WTC11 (cell line): ENCODE data around the gene RUSF1. TPM values are rescaled to one million over a fixed set of nuclear protein-coding genes. Genes with fewer than 3 reads are reported as not detected.
"Not testable (repeated sequence)": the region's sequence is repeated elsewhere in the genome, so short reads cannot be mapped to it uniquely, and the experiment has no call there.

Source experiments
- ATAC-seq: fragments of 200-7000 bp; cut with Tn5 transposase; 2 replicates; pipeline ENCODE4 v1.10.0; 2021; ENCODE audit warnings: mild to moderate bottlenecking, moderate library complexity
- CTCF ChIA-PET: fragments of 300-600 bp; sonication (Branson Sonifier 250); formaldehyde crosslinking; loops from one replicate; lab custom pipeline; 2021; ENCODE audit warnings: antibody characterized with exemption; lab: Charles Lee
- POLR2A ChIA-PET: fragments of 350-600 bp; sonication (Branson Sonifier 250); formaldehyde crosslinking; loops from one replicate; lab custom pipeline; 2021; ENCODE audit warnings: antibody characterized with exemption; lab: Charles Lee
- DNase-seq: peaks from one replicate; pipeline ENCODE4 v3.0.0; 2021; ENCODE audit warnings: low spot score
- H3K27ac Mint-ChIP-seq: 2 replicates; pipeline ENCODE4 v1.8.0; 2021; ENCODE audit warnings: mixed read lengths
- H3K27me3 Mint-ChIP-seq: 2 replicates; pipeline ENCODE4 v1.8.0; 2021; ENCODE audit warnings: low read depth, mild to moderate bottlenecking, moderate library complexity, mixed read lengths
- H3K36me3 Mint-ChIP-seq: 2 replicates; pipeline ENCODE4 v1.8.0; 2021; ENCODE audit warnings: mixed read lengths
- H3K4me1 Mint-ChIP-seq: 2 replicates; pipeline ENCODE4 v1.8.0; 2022; ENCODE audit warnings: mixed read lengths
- H3K4me3 Mint-ChIP-seq: 2 replicates; pipeline ENCODE4 v1.8.0; 2021; ENCODE audit warnings: mild to moderate bottlenecking, moderate library complexity, mixed read lengths
- H3K9me3 Mint-ChIP-seq: 2 replicates; pipeline ENCODE4 v1.8.0; 2021; ENCODE audit warnings: mixed read lengths
- FOXJ3 ChIP-seq: sonication (generic); formaldehyde crosslinking; IDR thresholded peaks from 2 replicates; pipeline ENCODE4 v1.9.0; 2021; ENCODE audit warnings: missing genetic modification reagents, mild to moderate bottlenecking, borderline replicate concordance
- GTF2I ChIP-seq: fragments of 250-450 bp; sonication (Bioruptor Pico); conservative IDR thresholded peaks from 2 replicates; pipeline ENCODE4 v1.4.0; 2021; ENCODE audit warnings: mild to moderate bottlenecking
- IRF1 ChIP-seq: sonication (generic); formaldehyde crosslinking; IDR thresholded peaks from 2 replicates; pipeline ENCODE4 v1.8.0; 2023; ENCODE audit warnings: missing genetic modification reagents
- JAZF1 ChIP-seq: fragments of 250-450 bp; sonication (Bioruptor Pico); IDR thresholded peaks from 2 replicates; pipeline ENCODE4 v1.9.0; 2021; ENCODE audit warnings: moderate library complexity, mild to moderate bottlenecking, inconsistent platforms
- MYBL2 ChIP-seq: sonication (generic); formaldehyde crosslinking; IDR thresholded peaks from 2 replicates; pipeline ENCODE4 v1.8.1; 2023; ENCODE audit warnings: mild to moderate bottlenecking, moderate library complexity, missing genetic modification reagents
- PREB ChIP-seq: sonication (generic); formaldehyde crosslinking; IDR thresholded peaks from 2 replicates; pipeline ENCODE4 v1.8.1; 2022; ENCODE audit warnings: mild to moderate bottlenecking, missing genetic modification reagents, moderate library complexity, borderline replicate concordance
- SP1 ChIP-seq: sonication (generic); formaldehyde crosslinking; conservative IDR thresholded peaks from 2 replicates; pipeline ENCODE4 v1.8.1; 2022; ENCODE audit warnings: missing genetic modification reagents
- ZNF232 ChIP-seq: sonication (generic); formaldehyde crosslinking; IDR thresholded peaks from 2 replicates; pipeline ENCODE4 v1.8.0; 2022; ENCODE audit warnings: mild to moderate bottlenecking, missing genetic modification reagents
- ZNF396 ChIP-seq: fragments of 250-450 bp; sonication (Bioruptor Pico); IDR thresholded peaks from 2 replicates; pipeline ENCODE4 v1.8.0; 2021; ENCODE audit warnings: mild to moderate bottlenecking, moderate library complexity, borderline replicate concordance
- ZNF423 ChIP-seq: fragments of 250-450 bp; sonication (Bioruptor Pico); IDR thresholded peaks from 2 replicates; pipeline ENCODE4 v2.1.2; 2022; ENCODE audit warnings: mild to moderate bottlenecking, moderate library complexity
- total RNA-seq: library from RNA; stranded (reverse); gene quantifications from 3 replicates; pipeline ENCODE4 v1.2.3, GENCODE V29; 2021
- TF ChIP-seq, protein P1 (sequence below): sonication (generic); formaldehyde crosslinking; IDR thresholded peaks from 2 replicates; pipeline ENCODE4 v1.8.1; 2023; ENCODE audit warnings: mild to moderate bottlenecking, missing genetic modification reagents
- TF ChIP-seq, protein P2 (sequence below): fragments of 250-450 bp; sonication (Bioruptor Pico); conservative IDR thresholded peaks from 2 replicates; pipeline ENCODE4 v1.9.0; 2021; ENCODE audit warnings: mild to moderate bottlenecking

Gene RUSF1
- total RNA-seq, 1 experiment from 2014 or later, result 35.9 TPM

DNA sequence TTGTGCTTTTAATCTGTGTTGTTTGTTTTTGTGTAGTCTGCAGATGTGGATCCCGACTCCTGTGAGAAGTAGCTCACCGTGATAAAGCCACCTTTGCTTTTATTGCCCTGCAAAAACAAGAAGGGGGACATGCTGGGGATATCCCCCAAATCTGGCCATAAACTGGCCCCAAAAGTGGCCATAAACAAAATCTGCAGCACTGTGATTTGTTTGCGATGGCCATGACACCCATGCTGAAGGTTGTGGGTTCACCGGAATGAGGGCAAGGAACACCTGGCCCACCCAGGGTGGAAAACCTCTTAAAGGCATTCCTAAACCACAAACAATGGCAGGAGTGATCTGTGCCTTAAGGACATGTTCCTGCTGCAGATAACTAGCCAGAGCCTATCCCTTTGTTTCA lies 34.6 kb upstream of the RUSF1 start (continued):
- no peak for TF ChIP-seq ZNF396 (CRISPR knock-in tag)
- no peak for TF ChIP-seq GTF2I (CRISPR knock-in tag)
- no peak for TF ChIP-seq PREB (CRISPR knock-in tag)
- TF ChIP-seq ZNF232 (CRISPR knock-in tag), result no peak
- no peak for TF ChIP-seq FOXJ3 (CRISPR knock-in tag)
- TF ChIP-seq, protein P1, sequence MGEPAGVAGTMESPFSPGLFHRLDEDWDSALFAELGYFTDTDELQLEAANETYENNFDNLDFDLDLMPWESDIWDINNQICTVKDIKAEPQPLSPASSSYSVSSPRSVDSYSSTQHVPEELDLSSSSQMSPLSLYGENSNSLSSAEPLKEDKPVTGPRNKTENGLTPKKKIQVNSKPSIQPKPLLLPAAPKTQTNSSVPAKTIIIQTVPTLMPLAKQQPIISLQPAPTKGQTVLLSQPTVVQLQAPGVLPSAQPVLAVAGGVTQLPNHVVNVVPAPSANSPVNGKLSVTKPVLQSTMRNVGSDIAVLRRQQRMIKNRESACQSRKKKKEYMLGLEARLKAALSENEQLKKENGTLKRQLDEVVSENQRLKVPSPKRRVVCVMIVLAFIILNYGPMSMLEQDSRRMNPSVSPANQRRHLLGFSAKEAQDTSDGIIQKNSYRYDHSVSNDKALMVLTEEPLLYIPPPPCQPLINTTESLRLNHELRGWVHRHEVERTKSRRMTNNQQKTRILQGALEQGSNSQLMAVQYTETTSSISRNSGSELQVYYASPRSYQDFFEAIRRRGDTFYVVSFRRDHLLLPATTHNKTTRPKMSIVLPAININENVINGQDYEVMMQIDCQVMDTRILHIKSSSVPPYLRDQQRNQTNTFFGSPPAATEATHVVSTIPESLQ (CRISPR knock-in tag), result no peak
- no peak for TF ChIP-seq JAZF1
- TF ChIP-seq, protein P2, sequence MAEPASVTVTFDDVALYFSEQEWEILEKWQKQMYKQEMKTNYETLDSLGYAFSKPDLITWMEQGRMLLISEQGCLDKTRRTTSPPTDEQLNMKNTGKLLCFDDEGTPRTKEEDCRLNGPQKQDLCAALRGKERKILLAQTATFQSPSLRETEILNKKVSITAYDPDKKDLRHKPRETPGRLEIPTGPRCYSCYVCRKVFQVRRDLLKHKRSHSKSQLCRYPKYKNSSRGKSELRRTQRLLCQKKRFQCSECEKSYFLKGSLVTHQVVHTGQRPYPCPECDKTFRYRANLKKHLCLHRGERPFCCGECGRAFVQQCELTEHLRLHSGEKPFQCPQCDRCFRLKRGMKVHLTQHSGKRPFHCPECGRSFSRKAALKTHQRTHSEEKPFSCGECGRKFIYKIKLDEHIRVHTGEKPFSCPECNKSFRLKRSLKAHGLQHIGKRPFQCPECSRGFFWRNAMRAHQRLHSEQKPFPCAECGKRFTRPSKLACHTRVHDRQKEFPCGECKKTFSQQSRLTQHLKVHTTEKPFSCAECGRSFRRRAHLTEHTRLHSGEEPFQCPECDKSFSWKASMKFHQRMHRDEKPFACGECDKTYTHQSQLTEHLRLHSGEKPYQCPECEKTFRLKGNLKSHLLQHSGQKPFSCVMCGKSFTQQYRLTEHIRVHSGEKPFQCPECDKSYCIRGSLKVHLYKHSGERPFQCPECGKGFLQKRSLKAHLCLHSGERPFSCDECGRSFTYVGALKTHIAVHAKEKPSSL (CRISPR knock-in tag), result no peak
- no peak for TF ChIP-seq SP1
- TF ChIP-seq IRF1 (CRISPR knock-in tag), result no peak
- TF ChIP-seq, all 79 proteins: peak for 0

DNA sequence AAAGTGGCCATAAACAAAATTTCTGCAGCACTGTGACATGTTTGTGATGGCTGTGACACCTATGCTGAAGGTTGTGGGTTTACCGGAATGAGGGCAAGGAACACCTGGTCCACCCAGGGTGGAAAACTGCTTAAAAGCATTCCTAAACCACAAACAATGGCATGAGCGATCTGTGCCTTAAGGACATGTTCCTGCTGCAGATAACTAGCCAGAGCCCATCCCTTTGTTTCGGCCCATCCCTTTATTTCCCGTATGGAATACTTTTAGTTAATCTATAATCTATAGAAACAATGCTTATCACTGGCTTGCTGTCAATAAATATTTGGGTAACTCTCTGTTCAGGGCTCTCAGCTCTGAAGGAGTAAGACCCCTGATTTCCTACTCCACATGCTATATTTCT lies 31.6 kb upstream of the RUSF1 start:
- ATAC-seq, H3K4me1 Mint-ChIP-seq, POLR2A ChIA-PET, CTCF ChIA-PET, DNase-seq, H3K4me3 Mint-ChIP-seq, H3K27ac Mint-ChIP-seq: not testable (repeated sequence)
- peaks cover 26% of the 10 kb centered on the region for H3K27me3 Mint-ChIP-seq
- peaks cover 69% of the 10 kb centered on the region for H3K9me3 Mint-ChIP-seq
- peaks cover 25% of the 10 kb centered on the region for H3K36me3 Mint-ChIP-seq

GRCh38 chr16:31538243-31538598 lies 30.0 kb upstream of the RUSF1 start:
- H3K27ac Mint-ChIP-seq, POLR2A ChIA-PET, H3K4me3 Mint-ChIP-seq, DNase-seq, H3K4me1 Mint-ChIP-seq, ATAC-seq: not testable (repeated sequence)
- peaks cover 23% of the 10 kb centered on the region for H3K36me3 Mint-ChIP-seq
- H3K9me3 Mint-ChIP-seq, result peaks cover 55% of the 10 kb centered on the region
- H3K27me3 Mint-ChIP-seq, result peaks cover 26% of the 10 kb centered on the region
- CTCF ChIA-PET, result interaction anchor here (1.0 kb wide), 1 partner anchor 9 kb away, joined by 3 read pairs; no protein-coding TSS in a partner anchor

- peak overlapping the region; percentile 58 for H3K4me3 Mint-ChIP-seq
- ChIA-PET POLR2A (no interaction called here), CTCF (interaction anchor here (1.0 kb wide), 1 partner anchor 8 kb away, joined by 3 read pairs; no protein-coding TSS in a partner anchor)
- H3K27me3 Mint-ChIP-seq, result peaks cover 26% of the 10 kb centered on the region
- H3K4me1 Mint-ChIP-seq, result no peaks in the 10 kb centered on the region
- DNase-seq, result peak; percentile 56
- peak; percentile 55 for ATAC-seq
- no peak overlapping the region for H3K27ac Mint-ChIP-seq
- H3K36me3 Mint-ChIP-seq, result peaks cover 23% of the 10 kb centered on the region
- H3K9me3 Mint-ChIP-seq, result peaks cover 49% of the 10 kb centered on the region
- TF ChIP-seq MYBL2 (no peak), ZNF423 (CRISPR knock-in tag) (peak; percentile 77; the same call in 1 of the 2 replicates)
These were observed 29.4 kb upstream of the RUSF1 start for GRCh38 chr16:31537362-31538242.
